Forelimb muscle (tissue), 1 donor: Measurements from ENCODE around the gene FRAS1. TPM values are rescaled to one million over a fixed set of nuclear protein-coding genes. Genes with fewer than 3 reads are reported as not detected.
"Not testable (repeated sequence)": the region's sequence is repeated elsewhere in the genome, so short reads cannot be mapped to it uniquely, and the experiment has no call there.

Experiments used
- DNase-seq: peaks from one replicate; pipeline ENCODE4 v3.0.0-alpha.2; 2013; ENCODE audit warnings: low read depth
- polyA plus RNA-seq: library from polyadenylated mRNA; unstranded; fragments of 120-200 nt; gene quantifications from one replicate; pipeline ENCODE4 v1.2.1, GENCODE V29; 2013; ENCODE audit not compliant: insufficient read length

FRAS1 gene
- polyA plus RNA-seq, 1 donor: 5.0 TPM

DNA sequence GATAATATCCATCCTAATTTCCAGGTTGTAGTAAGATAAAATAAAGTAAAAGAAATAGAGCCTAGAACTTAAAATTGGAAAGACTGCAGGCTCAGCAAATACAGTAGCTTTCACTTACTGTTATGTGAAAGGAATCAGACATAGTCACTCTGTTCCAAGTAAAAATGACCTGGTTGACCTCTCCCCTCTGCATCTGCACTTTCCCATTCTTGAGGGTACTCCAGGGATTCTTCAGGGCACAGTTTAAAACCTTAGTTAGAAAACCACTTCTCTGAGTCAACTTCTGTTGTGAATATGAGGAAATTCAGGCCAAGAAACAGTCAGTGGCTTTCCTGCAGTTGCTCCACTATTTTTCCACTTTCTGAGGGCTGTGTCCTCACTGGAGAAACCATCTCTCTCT lies 42.9 kb downstream of the FRAS1 start:
- peak; percentile 6 for DNase-seq

DNA sequence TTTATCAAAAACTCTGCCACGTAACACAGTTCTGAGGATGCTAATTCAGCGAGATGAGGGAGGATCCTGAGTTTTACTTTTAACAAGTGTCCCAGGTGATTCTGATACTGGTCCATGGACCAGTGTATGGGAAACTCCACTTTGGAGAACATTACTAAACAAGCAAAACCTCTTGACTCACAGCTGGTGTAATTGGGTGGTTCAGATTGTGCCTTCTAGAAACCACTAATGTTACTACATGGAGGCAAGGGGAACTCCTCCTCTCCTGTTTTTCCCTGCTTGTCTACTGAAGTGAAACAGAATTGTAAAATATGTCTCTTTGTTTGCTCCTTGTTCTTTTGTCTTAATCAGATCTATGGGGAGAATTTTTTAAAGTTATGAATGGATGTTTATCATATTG lies 62.6 kb downstream of the FRAS1 start:
- no peak for DNase-seq

DNA sequence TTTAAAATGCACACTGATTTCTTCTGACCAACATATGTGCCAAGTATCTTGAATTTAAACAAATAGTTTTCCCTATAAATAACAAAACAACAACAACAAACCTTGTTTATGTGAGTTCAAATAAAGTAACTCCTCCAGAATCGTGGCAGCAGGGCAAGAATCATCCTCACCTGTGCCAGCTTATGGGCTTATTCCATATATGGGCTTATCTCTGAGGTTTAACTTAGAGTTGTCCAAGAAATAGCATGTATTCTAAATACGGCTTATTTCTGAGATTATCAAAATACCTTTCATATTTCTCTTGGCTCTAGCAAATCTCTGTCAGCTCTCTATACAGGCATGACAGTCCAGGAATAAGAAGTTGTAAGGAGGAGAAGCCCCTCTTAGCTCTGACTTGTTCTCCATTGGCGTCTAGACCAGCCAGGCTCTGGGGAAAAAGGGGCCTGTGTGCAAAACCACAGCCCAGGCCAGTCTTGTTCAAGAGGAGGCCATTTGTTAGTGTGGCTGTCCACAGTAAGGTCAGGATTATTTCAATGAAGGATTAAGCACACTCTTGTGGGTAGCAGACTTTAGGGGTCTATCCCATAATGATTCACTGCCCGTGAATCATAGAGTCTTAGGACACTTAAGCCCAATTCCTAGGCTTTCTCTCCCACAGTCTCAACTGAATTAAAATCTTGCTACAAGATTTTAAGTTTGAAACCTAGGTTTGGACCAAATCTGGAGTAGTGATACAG lies 63.2 kb downstream of the FRAS1 start:
- DNase-seq: no peak

DNA sequence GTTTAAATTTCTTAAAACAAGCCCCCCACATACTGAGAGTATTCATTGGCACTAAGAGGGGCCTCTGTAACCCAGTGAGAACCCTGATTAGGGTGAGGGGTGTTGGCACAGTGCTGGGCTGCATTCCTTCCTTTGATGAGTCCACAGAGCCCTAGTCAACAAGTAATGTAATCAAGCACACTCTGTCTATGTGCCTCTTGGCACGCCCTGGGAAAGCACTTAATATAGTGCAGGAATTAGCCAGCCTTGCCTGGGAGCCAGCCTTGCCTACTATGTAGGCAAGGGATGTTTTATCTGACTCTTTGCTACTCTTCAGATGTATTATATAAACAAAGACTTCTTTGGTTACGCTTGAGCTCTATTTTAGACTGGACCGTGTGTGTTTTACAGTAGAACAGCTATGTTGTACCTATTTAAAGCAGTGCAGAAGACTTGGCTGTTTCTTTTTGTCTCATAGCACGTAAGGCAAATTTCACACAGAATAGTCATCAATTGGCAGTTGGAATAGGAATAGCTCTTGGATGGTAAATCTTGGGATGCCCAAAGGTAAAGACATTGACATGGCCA lies 64.3 kb downstream of the FRAS1 start:
- DNase-seq: no peak

DNA sequence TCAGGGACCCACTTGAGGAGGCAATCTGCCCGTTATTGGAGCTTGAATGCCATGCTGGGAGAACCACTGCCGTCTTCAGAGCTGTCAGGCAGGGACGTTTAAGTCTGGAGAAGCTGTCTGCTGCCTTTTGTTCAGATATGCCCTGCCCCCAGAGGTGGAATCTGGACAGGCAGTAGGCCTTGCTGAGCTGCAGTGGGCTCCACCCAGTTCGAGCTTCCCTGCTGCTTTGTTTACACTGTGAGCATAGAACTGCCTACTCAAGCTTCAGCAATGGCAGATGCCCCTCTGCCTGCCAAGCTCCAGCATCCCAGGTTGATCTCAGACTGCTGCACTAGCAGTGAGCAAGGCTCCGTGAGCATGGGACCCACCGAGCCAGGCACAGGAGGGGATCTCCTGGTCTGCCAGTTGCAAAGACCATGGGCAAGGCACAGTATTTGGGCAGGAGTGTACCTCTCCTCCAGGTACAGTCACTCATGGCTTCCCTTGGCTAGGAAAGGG lies 68.8 kb downstream of the FRAS1 start:
- not testable (repeated sequence) for DNase-seq

DNA sequence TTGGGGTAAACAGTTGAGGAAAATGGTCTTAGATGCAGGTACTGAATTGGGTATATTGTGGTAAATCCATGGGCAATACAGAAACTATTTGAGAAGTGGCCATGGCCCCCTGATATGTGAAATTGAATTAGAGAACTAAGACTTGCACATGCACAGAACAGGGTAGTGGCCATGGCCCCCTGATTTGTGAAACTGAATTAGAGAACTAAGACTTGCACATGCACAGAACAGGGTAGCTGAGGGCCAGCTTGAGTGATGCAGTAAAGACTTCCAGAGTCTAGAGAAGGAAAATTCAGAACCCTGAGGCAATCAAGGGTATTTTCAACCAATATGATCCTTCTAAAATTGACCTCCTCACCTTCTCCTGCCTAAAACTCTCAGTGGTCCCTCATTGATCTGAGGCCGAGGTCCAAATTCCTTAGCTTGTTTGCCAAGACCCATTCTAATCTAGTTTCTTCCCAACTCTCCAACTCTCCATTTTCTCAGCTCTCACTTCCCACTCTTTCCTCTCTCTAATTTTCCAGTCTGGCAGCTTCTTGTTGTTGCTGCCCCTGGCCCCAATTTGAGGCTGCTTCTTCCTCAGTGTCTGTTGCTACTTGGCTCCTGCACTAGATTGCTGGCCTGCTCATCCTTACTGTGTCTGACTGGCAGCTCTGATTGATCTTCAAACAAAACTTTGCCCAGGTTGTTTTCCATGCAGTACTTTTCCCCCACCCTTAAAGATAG lies 72.4 kb downstream of the FRAS1 start:
- DNase-seq: no peak

DNA sequence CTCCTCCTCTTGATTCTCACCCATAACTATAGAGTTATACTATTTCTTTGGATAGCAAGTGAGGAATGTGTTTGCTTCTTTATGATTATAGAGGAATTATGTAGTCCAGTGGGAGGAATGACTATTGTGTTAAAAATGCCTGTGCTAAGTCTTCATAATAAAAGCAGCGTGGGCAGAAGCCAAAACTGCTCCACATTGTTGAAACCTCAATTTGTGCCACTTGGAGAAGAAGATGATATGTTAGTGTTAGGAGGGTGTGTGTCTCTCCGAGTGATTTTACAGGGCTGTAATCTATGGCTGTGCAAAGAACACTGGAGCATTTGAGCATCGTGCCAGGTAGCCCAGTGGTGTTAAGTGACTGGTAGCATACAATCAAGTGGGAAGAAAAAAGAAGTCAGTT lies 74.3 kb downstream of the FRAS1 start:
- no peak for DNase-seq

DNA sequence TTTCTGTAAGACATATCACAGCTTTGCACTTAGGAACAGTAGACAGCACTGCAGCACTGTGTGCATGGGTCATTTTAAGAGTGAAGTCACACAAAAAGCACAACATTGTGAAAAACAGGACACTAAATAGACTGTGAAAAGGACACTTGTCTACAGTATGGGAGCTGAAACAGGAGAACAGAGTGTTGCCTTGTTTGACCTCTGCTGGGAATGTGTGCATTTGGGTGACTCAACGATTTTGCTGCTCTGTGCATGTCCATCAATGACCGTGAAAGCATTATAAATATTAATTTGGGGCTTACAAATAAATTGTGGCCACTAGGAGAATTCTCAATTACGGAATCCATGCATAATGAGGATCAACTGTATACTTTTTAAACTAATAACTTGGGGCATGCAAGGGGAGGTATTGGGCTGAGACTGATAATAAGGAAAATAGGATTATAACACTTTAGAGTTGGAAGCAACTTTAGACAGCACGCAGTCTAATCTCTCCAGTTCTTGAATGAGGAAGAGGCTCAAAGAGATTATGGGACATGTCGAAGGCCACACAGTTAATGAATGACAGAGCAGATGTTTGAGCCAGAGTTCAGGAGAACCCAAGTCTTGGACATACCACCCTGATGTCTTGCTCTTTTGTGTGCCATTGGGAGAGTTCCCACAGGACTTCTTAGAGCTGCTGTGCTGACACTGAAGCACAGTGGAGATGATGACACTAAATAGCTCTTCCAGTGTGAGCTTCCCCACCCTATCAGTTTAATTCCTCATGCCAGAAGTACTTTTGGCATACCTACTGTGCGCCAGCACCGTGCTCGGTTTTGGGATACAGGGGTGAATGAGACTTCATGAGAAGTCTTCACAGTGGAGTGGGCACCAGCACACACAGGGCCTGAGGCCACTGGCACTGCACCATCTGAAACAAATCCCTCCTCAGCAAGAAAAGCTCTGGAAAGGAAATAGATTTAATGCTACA lies 79.3 kb downstream of the FRAS1 start:
- no peak for DNase-seq

DNA sequence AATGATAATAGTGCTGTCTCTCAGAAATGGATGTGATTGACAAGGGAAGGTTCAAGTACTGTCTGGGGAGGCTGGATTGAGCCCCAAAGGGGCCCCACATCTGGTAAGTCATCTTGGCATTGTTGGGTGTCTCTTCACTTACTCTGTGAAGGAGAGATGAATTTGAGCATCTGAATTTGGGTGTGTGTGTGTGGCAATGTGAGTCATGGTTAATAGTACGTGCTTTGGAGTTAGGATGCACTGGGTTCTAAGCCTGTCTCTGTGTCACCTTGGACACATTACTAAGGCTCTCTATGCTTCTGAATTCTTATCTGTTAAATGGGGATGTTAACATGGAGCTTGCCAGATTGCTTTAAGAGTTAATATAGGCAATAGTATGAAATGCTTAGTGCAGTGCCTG lies 80.4 kb downstream of the FRAS1 start:
- DNase-seq: no peak

DNA sequence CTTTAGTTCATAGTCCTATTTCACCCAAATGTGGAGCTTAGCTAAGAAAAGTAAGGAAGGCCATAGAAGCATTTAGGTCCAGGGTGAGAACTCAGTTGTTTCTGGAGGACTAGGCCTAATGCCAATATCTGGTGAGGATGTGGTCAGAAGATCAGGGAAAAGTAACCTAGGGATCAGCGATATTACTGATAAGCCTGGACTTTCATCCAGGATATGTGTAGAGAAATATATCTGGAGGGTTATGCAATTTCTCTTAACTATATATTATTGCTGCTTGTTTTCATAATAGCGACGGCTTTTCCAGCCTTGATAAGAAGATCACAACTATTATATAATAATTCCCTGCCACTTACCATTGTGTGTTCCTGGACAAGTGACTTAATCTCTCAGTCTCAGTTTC lies 81.1 kb downstream of the FRAS1 start:
- no peak for DNase-seq

DNA sequence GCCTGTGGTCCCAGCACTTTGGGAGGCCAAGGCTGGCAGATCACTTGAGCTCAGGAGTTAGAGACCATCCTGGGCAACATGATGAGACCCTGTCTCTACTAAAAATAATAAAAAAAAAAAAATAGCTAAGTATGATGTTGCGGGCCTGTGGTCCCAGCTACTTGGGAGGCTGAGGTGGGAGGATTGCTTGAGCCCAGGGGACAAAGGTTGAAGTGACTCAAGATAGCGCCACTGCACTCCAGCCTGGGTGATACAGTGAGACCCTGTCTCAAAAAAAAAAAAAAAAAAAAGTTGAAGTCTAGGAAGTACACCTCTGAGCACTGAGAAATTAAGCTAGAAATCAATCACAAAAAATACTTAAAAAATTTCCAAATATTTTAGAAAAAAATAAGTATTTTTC lies 86.5 kb downstream of the FRAS1 start:
- DNase-seq: no peak

DNA sequence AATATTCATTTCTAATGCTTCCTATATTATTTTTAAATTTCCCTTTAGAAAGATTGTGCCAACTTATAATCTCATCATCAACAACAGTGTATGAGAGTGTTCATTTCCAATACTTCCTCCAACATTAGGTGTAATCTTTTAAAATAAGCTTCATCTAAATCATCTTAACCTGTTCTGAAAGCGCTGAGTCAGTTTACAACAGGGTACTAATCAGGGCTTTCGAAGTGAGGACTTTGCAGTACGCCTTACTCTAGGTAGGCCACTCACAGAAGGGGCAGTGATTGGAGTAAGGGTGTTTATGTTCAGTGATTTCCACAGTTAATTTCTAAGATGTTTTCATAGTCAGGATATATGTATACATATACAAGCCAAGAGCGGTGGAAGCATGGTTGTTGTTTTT lies 87.9 kb downstream of the FRAS1 start:
- DNase-seq: no peak

DNA sequence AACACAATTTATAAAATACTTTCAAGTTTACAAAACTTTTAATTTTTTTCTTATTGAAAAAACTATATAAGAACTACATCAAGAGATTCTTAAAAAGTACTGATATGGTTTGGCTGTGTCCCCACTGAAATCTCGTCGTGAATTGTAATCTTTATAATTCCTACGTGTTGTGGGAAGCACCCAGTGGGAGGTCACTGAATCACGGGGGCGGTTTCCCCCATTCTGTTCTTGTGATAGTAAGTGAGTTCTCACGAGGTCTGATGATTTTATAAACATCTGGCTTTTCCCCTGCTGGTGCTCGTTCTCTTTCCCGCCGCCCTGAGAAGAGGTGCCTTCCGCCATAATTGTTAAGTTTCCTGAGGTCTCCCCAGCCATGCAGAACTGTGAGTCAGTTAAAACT lies 88.5 kb downstream of the FRAS1 start:
- DNase-seq: no peak

DNA sequence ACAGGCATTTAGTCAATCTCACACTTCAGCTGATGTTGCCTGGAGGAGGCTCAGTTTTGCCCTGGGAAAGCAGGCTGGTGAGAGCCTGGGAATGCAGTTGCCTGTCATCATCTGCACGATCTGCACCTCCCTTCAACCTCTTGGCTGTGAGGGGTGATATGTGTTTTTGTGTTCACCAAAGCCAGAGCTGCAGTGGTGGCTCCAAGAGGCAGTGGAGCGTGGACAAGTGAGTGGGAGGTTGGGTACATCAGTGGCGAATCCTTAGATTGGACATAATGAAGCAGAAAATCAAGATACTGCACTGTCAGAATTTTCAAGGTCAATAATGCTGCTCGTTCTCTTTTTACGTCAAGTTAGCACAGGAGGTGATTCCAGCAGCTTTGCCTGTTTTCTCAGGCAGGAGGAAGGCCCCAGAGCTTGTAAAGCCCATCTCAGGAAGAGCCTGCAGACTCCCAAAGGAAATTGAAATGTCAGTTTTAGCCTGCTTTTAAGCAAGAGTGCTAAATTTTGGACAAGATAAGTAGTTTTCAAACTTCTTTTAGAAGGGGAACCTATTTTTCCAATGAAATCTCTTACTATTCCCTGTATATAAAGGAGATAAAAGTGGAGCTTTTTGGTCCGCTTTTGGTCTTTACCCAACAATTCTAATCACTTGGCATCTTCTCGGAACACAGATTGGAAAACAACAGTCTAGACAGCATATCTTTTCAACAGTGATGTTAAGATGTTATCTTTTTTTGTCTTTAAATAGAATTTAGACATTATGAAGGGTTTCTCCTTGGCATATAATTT lies 92.8 kb downstream of the FRAS1 start:
- no peak for DNase-seq

DNA sequence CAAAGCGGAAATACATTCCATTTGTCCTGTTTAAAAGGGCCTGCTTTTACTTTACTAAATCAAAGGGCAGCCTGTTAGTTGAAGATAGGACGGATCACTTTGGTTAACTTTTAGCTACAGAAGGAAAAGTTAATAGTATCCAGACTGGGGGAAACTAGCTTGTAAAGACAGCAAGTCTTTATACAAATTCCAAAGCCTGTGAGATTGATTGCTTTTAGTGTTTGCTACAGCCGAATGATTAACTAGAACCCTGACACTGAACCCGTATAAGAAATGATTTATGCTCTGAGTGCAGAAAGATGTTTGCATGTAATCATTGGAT lies 93.4 kb downstream of the FRAS1 start:
- no peak for DNase-seq

DNA sequence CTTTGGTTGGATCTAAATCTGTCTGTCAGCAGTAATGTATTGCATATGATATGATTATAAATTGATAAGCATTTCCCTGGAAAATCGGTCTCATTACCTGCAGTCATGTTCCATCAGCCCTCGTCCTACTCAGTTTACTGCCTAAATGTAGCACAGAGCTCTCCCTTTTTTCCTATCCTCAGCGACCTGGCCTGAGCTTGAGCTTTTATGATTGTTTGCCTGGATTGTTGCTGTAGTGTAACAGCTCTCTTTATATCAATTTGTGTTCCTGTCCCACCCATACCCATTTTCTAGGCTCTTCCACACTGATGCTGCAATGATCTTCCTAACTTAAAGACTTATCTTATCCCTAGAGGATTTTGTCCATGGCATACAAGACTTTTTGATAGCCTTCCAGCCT lies 95.7 kb downstream of the FRAS1 start:
- no peak for DNase-seq

DNA sequence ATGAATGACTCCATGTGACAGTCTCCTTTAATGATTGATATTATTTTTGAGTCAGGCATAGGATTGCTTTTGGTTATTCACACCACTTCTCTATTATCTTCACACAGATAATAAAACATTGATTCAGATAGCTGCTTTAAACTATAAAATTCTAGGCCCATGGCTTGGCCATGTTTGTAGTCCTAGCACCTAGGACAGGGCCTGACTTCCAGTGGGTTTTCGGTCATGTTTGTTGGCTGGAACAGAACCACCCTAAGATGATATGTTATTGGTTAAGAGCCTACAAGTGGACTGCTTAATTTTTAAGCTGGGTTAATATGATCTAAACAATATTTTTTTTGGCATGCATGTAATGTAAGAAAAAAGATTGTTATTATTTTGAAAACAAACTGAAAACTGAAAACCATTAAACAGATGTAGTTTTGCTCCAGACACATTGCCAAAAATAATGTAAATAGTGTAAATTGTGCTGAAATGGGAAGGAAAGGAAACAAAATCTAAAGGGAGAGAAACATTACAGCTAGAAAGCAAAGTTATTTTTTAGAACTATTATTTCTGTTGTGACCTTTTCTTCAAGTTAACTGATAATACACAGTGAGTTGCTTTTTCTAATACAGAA lies 98.0 kb downstream of the FRAS1 start:
- DNase-seq: no peak

DNA sequence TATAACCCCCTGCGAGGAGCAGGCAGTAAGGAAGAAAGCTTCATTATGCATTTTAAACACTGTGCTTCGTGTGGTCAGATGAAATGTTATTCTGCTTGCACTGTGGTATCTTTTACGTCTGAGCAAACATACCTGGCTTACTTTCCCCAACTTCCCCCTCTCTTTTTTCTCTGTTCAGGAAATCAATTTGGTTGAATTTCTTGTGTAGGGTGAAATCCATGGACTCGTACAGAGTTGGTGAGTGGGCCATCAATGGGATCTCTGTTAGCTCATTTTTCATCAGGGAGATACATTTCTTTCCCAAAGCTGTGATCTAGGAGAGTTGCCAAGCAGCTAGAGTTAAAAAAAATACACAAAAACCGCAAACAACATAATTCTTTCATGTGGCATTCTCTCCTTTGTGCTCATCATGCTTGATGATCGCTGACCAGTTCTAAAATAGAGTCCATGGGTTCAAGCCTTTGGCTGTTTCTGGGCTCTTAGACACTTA lies 98.5 kb downstream of the FRAS1 start:
- no peak for DNase-seq

DNA sequence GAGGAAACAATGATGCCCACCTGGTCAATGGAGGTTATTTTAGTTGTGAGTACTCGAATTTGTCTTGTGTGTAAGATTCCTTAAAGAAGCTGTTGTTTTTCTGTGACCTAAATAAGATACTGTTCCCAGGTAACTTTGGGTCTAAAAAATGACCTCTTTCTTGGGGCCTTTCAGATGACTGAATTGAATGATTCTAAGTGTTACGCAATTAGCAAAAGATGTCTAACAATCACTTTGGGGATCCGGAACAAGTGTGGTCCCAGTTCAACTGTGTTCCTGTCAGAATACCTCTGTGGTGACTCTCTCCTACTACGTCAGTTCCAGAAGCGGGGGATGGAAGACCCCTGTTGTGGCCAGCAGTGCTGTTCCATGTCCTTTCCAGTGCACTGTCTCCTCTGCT lies 99.4 kb downstream of the FRAS1 start:
- DNase-seq: no peak

DNA sequence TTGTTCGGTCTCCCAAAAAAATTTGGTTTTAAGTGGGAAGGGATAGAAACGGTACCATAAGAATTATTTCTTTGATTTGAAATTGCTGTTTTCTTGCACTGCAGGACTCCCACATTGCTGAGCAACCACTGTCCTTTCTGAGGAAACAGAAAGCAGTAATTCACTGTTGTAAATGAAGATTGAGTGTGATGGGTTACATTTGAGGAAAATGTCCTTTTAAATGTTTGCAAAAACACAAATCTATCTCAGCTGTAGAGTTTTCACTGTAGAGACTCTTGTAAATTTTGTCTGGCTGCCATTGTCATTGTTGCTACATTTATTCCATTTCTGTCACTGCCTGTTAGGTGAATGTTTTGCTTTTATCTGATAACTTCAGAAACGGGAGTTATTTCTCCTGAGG lies 105.2 kb downstream of the FRAS1 start:
- DNase-seq: no peak

DNA sequence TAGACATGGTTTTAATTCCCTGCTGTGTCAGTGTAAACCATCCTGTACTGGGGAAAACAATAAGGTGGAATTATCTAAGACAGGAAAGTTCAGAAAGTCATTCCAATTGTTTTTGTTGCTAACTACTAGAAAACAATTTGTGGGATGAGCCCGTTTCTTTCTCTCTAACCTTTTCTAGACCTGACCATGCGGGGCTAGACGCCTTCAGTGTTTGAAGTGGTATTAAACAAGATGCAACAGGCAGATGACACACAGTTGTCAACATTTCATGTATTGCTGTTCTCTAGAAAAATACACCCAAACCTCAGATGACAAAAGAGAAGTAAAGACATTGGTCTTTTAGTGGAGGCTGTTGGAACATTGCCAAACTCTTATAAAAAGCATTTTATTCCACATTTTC lies 105.7 kb downstream of the FRAS1 start:
- DNase-seq: no peak
